ENCODE results near the gene CHIT1. TPM values are rescaled to one million over a fixed set of nuclear protein-coding genes. Genes with fewer than 3 reads are reported as not detected.
"Not testable (repeated sequence)": the region's sequence is repeated elsewhere in the genome, so short reads cannot be mapped to it uniquely, and the experiment has no call there.

Gene CHIT1
- total and polyA plus RNA-seq, 4 donors, result 0.89 to 4.9 (median 2.0) TPM

DNA sequence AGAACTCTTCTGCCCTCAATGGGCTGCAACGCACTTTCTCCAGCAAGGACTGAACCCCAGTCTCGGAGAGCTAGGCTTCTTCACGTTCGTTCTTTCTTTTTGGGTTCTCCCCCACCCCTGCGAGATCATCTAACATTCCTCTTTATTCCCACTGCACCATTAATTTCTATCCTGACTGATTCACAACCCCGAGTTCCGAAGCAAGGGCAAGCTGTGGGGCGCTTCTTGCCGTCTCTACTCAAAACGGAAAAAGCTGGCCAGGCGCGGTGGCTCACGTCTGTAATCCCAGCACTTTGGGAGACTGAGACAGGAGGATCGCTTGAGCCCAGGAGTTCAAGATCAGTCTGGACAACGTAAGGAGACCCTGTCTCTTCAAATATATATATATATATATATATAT is 38.4 kb upstream of the CHIT1 start:
- WGBS, 2 donors, result 56 to 67% methylated on average over 15 of the region's 15 CpGs
- Histone ChIP-seq H3K9me3 (ENCODE audit: control insufficient read depth in 4 of 4, insufficient read depth in 3 of 4, low read length in 3 of 4) (no peaks in the 10 kb centered on the region), H3K27me3 (ENCODE audit: control insufficient read depth in 3 of 3, insufficient read depth in 3 of 3, low read length in 2 of 3) (no peaks in the 10 kb centered on the region), H3K9ac (ENCODE audit: insufficient read depth in 1 of 2, low read length in 2 of 2) (peak overlapping the region in 1 of 2 donors; percentile 96), H3K36me3 (ENCODE audit: control insufficient read depth in 4 of 4, insufficient read depth in 4 of 4, low read length in 4 of 4) (no peaks in the 10 kb centered on the region), H3K27ac (ENCODE audit: low read depth in 1 of 2, low read length in 1 of 2) (peak overlapping the region in 1 of 2 donors; percentile 90), H3K4me3 (no peak overlapping the region), H3K4me1 (ENCODE audit: control insufficient read depth in 5 of 5, insufficient read depth in 5 of 5, low read length in 5 of 5) (peaks cover 0 to 19% (median 8%) of the 10 kb centered on the region in 5 donors)
- TF ChIP-seq, protein P1, sequence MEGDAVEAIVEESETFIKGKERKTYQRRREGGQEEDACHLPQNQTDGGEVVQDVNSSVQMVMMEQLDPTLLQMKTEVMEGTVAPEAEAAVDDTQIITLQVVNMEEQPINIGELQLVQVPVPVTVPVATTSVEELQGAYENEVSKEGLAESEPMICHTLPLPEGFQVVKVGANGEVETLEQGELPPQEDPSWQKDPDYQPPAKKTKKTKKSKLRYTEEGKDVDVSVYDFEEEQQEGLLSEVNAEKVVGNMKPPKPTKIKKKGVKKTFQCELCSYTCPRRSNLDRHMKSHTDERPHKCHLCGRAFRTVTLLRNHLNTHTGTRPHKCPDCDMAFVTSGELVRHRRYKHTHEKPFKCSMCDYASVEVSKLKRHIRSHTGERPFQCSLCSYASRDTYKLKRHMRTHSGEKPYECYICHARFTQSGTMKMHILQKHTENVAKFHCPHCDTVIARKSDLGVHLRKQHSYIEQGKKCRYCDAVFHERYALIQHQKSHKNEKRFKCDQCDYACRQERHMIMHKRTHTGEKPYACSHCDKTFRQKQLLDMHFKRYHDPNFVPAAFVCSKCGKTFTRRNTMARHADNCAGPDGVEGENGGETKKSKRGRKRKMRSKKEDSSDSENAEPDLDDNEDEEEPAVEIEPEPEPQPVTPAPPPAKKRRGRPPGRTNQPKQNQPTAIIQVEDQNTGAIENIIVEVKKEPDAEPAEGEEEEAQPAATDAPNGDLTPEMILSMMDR (IDR thresholded peaks at IDR 0.05; ENCODE audit: control extremely low read depth, extremely low read depth), result no peak
- ATAC-seq (ENCODE audit: insufficient read depth, low FRiP score) (no peak), DNase-seq (no peak)

- Histone ChIP-seq H3K27ac (ENCODE audit: low read depth in 1 of 2, low read length in 1 of 2) (peak overlapping the region; percentile 70 to 90), H3K9me3 (ENCODE audit: control insufficient read depth in 4 of 4, insufficient read depth in 3 of 4, low read length in 3 of 4) (no peaks in the 10 kb centered on the region), H3K4me3 (peak overlapping the region; percentile 56), H3K9ac (ENCODE audit: insufficient read depth in 1 of 2, low read length in 2 of 2) (peak overlapping the region; percentile 53 to 96), H3K27me3 (ENCODE audit: control insufficient read depth in 3 of 3, insufficient read depth in 3 of 3, low read length in 2 of 3) (no peaks in the 10 kb centered on the region), H3K4me1 (ENCODE audit: control insufficient read depth in 5 of 5, insufficient read depth in 5 of 5, low read length in 5 of 5) (peaks cover 0 to 14% (median 7%) of the 10 kb centered on the region in 5 donors), H3K36me3 (ENCODE audit: control insufficient read depth in 4 of 4, insufficient read depth in 4 of 4, low read length in 4 of 4) (no peaks in the 10 kb centered on the region)
- 1% methylated on average over 20 of the region's 20 CpGs for WGBS, 2 donors
- DNase-seq (peak; percentile 88 to 95 (median 92)), ATAC-seq (ENCODE audit: insufficient read depth, low FRiP score) (peak; percentile 52)
- TF ChIP-seq, protein P1 (IDR thresholded peaks at IDR 0.05; ENCODE audit: control extremely low read depth, extremely low read depth), result peak; percentile 94
Measured at GRCh38 chr1:203267347-203267846, 37.9 kb upstream of the CHIT1 start.

DNA sequence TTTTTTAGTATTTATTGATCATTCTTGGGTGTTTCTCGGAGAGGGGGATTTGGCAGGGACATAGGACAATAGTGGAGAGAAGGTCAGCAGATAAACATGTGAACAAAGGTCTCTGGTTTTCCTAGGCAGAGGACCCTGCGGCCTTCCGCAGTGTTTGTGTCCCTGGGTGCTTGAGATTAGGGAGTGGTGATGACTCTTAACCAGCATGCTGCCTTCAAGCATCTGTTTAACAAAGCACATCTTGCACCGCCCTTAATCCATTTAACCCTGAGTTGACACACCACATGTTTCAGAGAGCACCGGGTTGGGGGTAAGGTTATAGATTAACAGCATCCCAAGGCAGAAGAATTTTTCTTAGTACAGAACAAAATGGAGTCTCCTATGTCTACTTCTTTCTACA is 36.7 kb upstream of the CHIT1 start:
- not testable (repeated sequence) for H3K9ac ChIP-seq (ENCODE audit: insufficient read depth in 1 of 2, low read length in 2 of 2); H3K4me3 ChIP-seq; DNase-seq; H3K9me3 ChIP-seq (ENCODE audit: control insufficient read depth in 4 of 4, insufficient read depth in 3 of 4, low read length in 3 of 4); H3K4me1 ChIP-seq (ENCODE audit: control insufficient read depth in 5 of 5, insufficient read depth in 5 of 5, low read length in 5 of 5); H3K27ac ChIP-seq (ENCODE audit: low read depth in 1 of 2, low read length in 1 of 2); H3K27me3 ChIP-seq (ENCODE audit: control insufficient read depth in 3 of 3, insufficient read depth in 3 of 3, low read length in 2 of 3); ATAC-seq (ENCODE audit: insufficient read depth, low FRiP score); H3K36me3 ChIP-seq (ENCODE audit: control insufficient read depth in 4 of 4, insufficient read depth in 4 of 4, low read length in 4 of 4)
- WGBS, 2 donors, result 67 to 71% methylated on average over 5 of the region's 5 CpGs

DNA sequence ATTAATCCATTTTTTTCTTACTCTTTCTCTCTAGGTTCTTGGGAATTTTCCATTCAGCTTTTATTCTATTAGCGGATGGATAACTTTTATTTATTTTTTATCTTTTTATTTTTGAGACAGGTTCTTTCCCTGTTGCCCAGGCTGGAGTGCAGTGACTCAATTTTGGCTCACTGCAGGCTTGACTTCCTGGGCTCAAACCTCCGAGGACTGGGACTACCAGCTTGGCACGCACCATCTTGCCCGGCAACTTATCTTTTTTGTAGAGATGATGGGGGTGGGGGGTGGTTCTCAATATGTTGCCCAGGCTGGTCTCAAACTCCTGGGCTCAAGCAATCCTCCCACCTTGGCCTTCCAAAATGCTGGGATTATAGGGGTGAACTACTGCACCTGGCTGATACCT is 36.1 kb upstream of the CHIT1 start:
- no peak for ATAC-seq (ENCODE audit: insufficient read depth, low FRiP score)
- peaks cover 0 to 5% (median 0%) of the 10 kb centered on the region in 5 donors for H3K4me1 ChIP-seq (ENCODE audit: control insufficient read depth in 5 of 5, insufficient read depth in 5 of 5, low read length in 5 of 5)
- TF ChIP-seq, protein P1 (IDR thresholded peaks at IDR 0.05; ENCODE audit: control extremely low read depth, extremely low read depth), result no peak
- no peaks in the 10 kb centered on the region for H3K9me3 ChIP-seq (ENCODE audit: control insufficient read depth in 4 of 4, insufficient read depth in 3 of 4, low read length in 3 of 4)
- no peaks in the 10 kb centered on the region for H3K27me3 ChIP-seq (ENCODE audit: control insufficient read depth in 3 of 3, insufficient read depth in 3 of 3, low read length in 2 of 3)
- WGBS, 2 donors, result 76 to 80% methylated on average over 4 of the region's 4 CpGs
- no peak overlapping the region for H3K4me3 ChIP-seq
- no peak overlapping the region for H3K27ac ChIP-seq (ENCODE audit: low read depth in 1 of 2, low read length in 1 of 2)
- DNase-seq, result no peak
- no peaks in the 10 kb centered on the region for H3K36me3 ChIP-seq (ENCODE audit: control insufficient read depth in 4 of 4, insufficient read depth in 4 of 4, low read length in 4 of 4)
- H3K9ac ChIP-seq (ENCODE audit: insufficient read depth in 1 of 2, low read length in 2 of 2), result no peak overlapping the region
